Effector memory CD4-positive, alpha-beta T cell (primary cell): ENCODE measurements around the gene ORC4.
"Not testable (repeated sequence)": the region's sequence is repeated elsewhere in the genome, so short reads cannot be mapped to it uniquely, and the experiment has no call there.

ENCODE experiments used
- DNase-seq, 3 donors: peaks; one replicate each; pipeline ENCODE4 v3.0.0-alpha.2; 2020
- H3K27ac ChIP-seq: 2 replicates; pipeline ENCODE4 v1.7.0; 2013; ENCODE audit warnings: mild to moderate bottlenecking, low read length, moderate library complexity; ENCODE audit not compliant: insufficient read depth, poor library complexity, severe bottlenecking
- H3K27me3 ChIP-seq: replicated peaks from 2 replicates; pipeline ENCODE4 v1.7.0; 2013; ENCODE audit warnings: mild to moderate bottlenecking, low read length; ENCODE audit not compliant: insufficient read depth, control insufficient read depth, poor library complexity, severe bottlenecking
- H3K36me3 ChIP-seq: 2 replicates; pipeline ENCODE4 v1.7.0; 2013; ENCODE audit warnings: mild to moderate bottlenecking, low read length, moderate library complexity; ENCODE audit not compliant: control insufficient read depth, insufficient read depth
- H3K4me1 ChIP-seq: 2 replicates; pipeline ENCODE4 v1.7.0; 2013; ENCODE audit warnings: low read length, mild to moderate bottlenecking; ENCODE audit not compliant: control insufficient read depth, insufficient read depth, poor library complexity, severe bottlenecking
- H3K4me3 ChIP-seq: 2 replicates; pipeline ENCODE4 v1.7.0; 2013; ENCODE audit warnings: low read length, low read depth, mild to moderate bottlenecking; ENCODE audit not compliant: insufficient read depth, poor library complexity, severe bottlenecking
- H3K9me3 ChIP-seq: 2 replicates; pipeline ENCODE4 v1.7.0; 2013; ENCODE audit warnings: mild to moderate bottlenecking, low read length, moderate library complexity; ENCODE audit not compliant: control insufficient read depth

The ORC4 gene

DNA sequence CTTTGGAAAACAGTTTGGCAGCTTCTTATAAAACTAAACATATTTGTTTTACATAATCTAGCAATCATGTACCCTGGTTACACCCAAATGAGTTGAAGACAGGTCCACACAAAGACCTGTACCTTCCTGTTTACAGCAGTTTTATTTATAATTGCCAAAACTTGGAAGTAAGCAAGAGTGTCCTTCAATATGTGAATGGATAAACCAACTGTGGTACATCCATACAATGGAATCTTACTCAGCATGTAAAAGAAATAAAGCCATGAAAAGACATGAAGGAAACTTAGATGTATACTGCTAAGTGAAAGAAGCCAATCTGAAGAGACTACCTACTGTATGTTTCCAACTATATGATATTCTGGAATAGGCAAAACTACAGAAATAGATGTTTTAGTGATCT, 23.7 kb downstream of the ORC4 start:
- no peak overlapping the region for H3K27ac ChIP-seq
- H3K4me1 ChIP-seq = no peaks in the 10 kb centered on the region
- no peaks in the 10 kb centered on the region for H3K9me3 ChIP-seq
- H3K4me3 ChIP-seq = no peak overlapping the region
- DNase-seq = no peak
- no peaks in the 10 kb centered on the region for H3K27me3 ChIP-seq
- peaks cover 5% of the 10 kb centered on the region for H3K36me3 ChIP-seq

- H3K27ac ChIP-seq, H3K36me3 ChIP-seq, DNase-seq, H3K4me1 ChIP-seq, H3K4me3 ChIP-seq, H3K9me3 ChIP-seq, H3K27me3 ChIP-seq: not testable (repeated sequence)
Observed at GRCh38 chr2:147994965-147995364, 25.6 kb downstream of the ORC4 start.

DNA sequence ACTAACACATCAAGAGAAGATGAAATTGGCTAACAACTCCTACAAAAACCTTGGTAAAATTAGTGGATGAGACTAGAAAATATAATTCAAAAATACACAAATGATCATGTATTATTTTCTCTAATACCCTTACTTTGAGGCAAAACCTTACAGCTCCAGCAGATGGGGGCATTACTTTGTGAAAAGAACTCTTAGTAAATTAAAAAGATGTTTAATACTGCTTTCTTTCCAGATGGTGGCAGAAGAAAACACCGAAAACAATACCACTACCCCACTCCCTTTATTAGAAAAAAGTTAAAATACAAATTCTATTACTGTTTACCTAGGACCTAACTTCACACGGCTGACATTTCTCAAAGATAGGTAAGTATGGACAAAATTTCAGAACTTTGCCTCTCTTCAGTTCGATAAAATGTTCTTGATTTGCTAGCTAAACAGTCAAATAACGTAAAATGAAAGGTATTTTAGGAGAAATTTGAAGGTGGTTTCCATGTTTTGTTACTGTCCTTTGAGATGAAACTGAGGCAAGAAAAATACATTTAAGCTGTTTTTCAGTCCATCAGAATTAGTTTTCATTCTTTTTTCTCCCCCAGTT, 30.6 kb downstream of the ORC4 start:
- H3K27me3 ChIP-seq = no peaks in the 10 kb centered on the region
- peak in 1 of 3 donors; percentile 21 for DNase-seq
- no peaks in the 10 kb centered on the region for H3K36me3 ChIP-seq
- H3K4me1 ChIP-seq = no peaks in the 10 kb centered on the region
- no peaks in the 10 kb centered on the region for H3K9me3 ChIP-seq
- H3K4me3 ChIP-seq = no peak overlapping the region
- H3K27ac ChIP-seq = no peak overlapping the region

GRCh38 chr2:147989102-147989501, 31.4 kb downstream of the ORC4 start:
- Histone ChIP-seq H3K4me1 (no peaks in the 10 kb centered on the region), H3K36me3 (no peaks in the 10 kb centered on the region), H3K27ac (no peak overlapping the region), H3K4me3 (no peak overlapping the region), H3K9me3 (no peaks in the 10 kb centered on the region), H3K27me3 (no peaks in the 10 kb centered on the region)
- no peak for DNase-seq

GRCh38 chr2:147980940-147981528, 39.5 kb downstream of the ORC4 start:
- DNase-seq = no peak
- no peak overlapping the region for H3K27ac ChIP-seq
- no peaks in the 10 kb centered on the region for H3K27me3 ChIP-seq
- no peaks in the 10 kb centered on the region for H3K4me1 ChIP-seq
- H3K9me3 ChIP-seq = no peaks in the 10 kb centered on the region
- H3K36me3 ChIP-seq = no peaks in the 10 kb centered on the region
- H3K4me3 ChIP-seq = no peak overlapping the region

DNA sequence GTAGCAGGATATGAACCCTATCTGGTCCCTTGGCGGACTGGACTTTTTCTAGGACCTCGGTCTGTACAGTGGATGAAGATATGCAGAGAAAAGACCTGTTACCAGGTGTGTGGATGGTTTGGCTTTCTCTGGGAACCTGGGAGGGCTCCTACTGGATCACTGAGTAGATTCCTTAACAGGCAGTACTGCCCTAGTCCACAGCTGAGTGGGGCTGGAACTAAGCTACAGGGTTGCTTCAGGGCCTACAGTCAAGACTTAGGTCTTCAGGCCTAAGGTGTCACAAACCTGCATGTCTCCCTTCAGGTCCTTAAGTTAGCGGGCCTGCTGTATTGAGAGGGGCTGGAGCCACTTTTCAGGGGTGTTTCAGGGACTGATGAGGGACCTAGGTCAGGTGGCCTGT, 42.9 kb downstream of the ORC4 start:
- no peaks in the 10 kb centered on the region for H3K9me3 ChIP-seq
- no peak overlapping the region for H3K4me3 ChIP-seq
- DNase-seq = no peak
- no peaks in the 10 kb centered on the region for H3K27me3 ChIP-seq
- no peaks in the 10 kb centered on the region for H3K4me1 ChIP-seq
- H3K27ac ChIP-seq = no peak overlapping the region
- H3K36me3 ChIP-seq = peaks cover 9% of the 10 kb centered on the region

GRCh38 chr2:147976102-147976501, 44.4 kb downstream of the ORC4 start:
- H3K27ac ChIP-seq = no peak overlapping the region
- peaks cover 14% of the 10 kb centered on the region for H3K36me3 ChIP-seq
- H3K9me3 ChIP-seq = no peaks in the 10 kb centered on the region
- H3K4me3 ChIP-seq = no peak overlapping the region
- DNase-seq = no peak
- no peaks in the 10 kb centered on the region for H3K4me1 ChIP-seq
- no peaks in the 10 kb centered on the region for H3K27me3 ChIP-seq

DNA sequence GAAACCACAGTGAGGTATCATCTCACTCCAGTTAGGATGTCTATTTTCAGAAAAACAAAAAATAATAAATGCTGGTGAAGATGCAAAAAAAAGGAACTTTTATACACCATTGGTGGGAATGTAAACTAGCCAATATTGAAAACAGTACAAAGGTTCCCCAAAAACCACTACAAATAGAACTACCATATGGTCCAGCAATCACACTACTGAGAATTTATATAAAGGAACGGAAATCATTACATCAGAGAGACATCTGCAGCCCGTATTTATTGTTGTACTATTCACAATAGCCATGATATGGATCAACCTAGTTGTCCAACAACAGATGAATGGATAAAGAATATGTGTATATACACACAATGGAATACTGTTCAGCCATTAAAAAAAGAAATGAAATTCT, 52.0 kb downstream of the ORC4 start:
- no peak overlapping the region for H3K27ac ChIP-seq
- H3K27me3 ChIP-seq = no peaks in the 10 kb centered on the region
- H3K36me3 ChIP-seq = peaks cover 11% of the 10 kb centered on the region
- H3K4me1 ChIP-seq = no peaks in the 10 kb centered on the region
- no peaks in the 10 kb centered on the region for H3K9me3 ChIP-seq
- H3K4me3 ChIP-seq = no peak overlapping the region
- DNase-seq = no peak

- no peak overlapping the region for H3K4me3 ChIP-seq
- H3K27ac ChIP-seq = no peak overlapping the region
- no peaks in the 10 kb centered on the region for H3K4me1 ChIP-seq
- no peak for DNase-seq
- H3K36me3 ChIP-seq = peaks cover 13% of the 10 kb centered on the region
- no peaks in the 10 kb centered on the region for H3K9me3 ChIP-seq
- H3K27me3 ChIP-seq = no peaks in the 10 kb centered on the region
Observed at GRCh38 chr2:147952118-147952517, 68.4 kb downstream of the ORC4 start.

- Histone ChIP-seq H3K9me3 (no peaks in the 10 kb centered on the region), H3K27ac (no peak overlapping the region), H3K27me3 (no peaks in the 10 kb centered on the region), H3K36me3 (peaks cover 3% of the 10 kb centered on the region), H3K4me1 (no peaks in the 10 kb centered on the region), H3K4me3 (no peak overlapping the region)
- no peak for DNase-seq
Observed at GRCh38 chr2:147945660-147946059, 74.9 kb downstream of the ORC4 start.
